ENCODE measurements around the gene UBE3B. TPM values are rescaled to one million over a fixed set of nuclear protein-coding genes. Genes with fewer than 3 reads are reported as not detected.

UBE3B gene
- total RNA-seq, 1 experiment from 2014 or later, result 38.6 TPM

DNA sequence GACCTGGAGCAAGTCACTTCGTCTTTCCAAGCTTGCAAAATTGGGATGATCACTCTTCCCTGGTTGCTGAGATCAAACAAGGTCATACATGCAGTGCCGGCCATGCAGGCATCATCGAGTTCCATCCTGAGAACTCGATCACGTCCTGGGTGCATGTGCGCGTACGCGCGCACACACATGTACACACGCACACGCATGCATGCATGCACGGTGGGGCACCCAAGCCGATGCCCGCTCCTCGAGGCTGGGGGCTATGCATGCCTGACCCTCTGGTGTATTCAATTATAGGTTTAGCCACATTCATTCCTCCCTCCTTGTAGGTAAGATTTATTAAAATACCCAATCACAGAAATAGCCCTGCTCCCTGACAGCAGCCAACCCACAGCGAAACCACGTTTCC lies 69.9 kb downstream of the UBE3B start:
- no peak overlapping the region for H3K4me3 Mint-ChIP-seq (ENCODE audit: unreplicated experiment)
- no peak overlapping the region for H3K27ac Mint-ChIP-seq (ENCODE audit: low read depth, unreplicated experiment)
- POLR2A ChIA-PET, result no interaction called here
- H3K27me3 Mint-ChIP-seq (ENCODE audit: insufficient read depth, unreplicated experiment), result peaks cover 26% of the 10 kb centered on the region
- CTCF ChIA-PET, result interaction anchor here (0.6 kb wide), 1 partner anchor 397 kb away, joined by 4 read pairs; no protein-coding TSS in a partner anchor
- BruUV-seq (replicated peaks), result no TSS peak
- intact Hi-C loops (cut with micrococcal nuclease), result no loop called here
- H3K36me3 Mint-ChIP-seq (ENCODE audit: insufficient read depth, unreplicated experiment), result no peaks in the 10 kb centered on the region
- no peaks in the 10 kb centered on the region for H3K9me3 Mint-ChIP-seq (ENCODE audit: unreplicated experiment)
- no peak for TF ChIP-seq CTCF (IDR thresholded peaks at IDR 0.05; ENCODE audit: unreplicated experiment)
- DNase-seq (ENCODE audit: unreplicated experiment), result no peak
- peaks cover 6% of the 10 kb centered on the region for H3K4me1 Mint-ChIP-seq (ENCODE audit: insufficient read depth, unreplicated experiment)

DNA sequence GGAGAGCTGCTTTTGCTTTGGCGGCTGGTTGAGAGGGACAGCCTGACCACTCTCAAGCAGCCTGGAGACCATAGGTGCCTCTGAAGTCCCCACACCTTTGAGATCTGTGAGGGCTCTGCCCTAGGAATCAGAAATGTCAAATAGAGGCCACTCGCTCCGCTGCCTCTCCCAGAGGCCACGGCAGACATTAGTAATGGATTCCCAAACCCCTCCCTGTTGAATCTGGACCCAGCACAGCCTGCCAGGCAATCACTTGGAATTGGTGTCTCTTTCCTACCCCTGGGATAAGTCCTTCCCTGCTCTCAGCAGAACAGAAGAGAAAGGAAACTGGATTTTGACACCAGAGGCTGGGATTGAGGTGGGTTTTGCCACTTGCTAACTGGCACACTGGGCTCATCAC lies 70.8 kb downstream of the UBE3B start:
- H3K4me1 Mint-ChIP-seq (ENCODE audit: insufficient read depth, unreplicated experiment), result peaks cover 6% of the 10 kb centered on the region
- no peak for TF ChIP-seq CTCF (IDR thresholded peaks at IDR 0.05; ENCODE audit: unreplicated experiment)
- no peak for DNase-seq (ENCODE audit: unreplicated experiment)
- no TSS peak for BruUV-seq (replicated peaks)
- H3K27ac Mint-ChIP-seq (ENCODE audit: low read depth, unreplicated experiment), result no peak overlapping the region
- ChIA-PET POLR2A (no interaction called here), CTCF (no interaction called here)
- H3K4me3 Mint-ChIP-seq (ENCODE audit: unreplicated experiment), result no peak overlapping the region
- H3K36me3 Mint-ChIP-seq (ENCODE audit: insufficient read depth, unreplicated experiment), result no peaks in the 10 kb centered on the region
- H3K9me3 Mint-ChIP-seq (ENCODE audit: unreplicated experiment), result no peaks in the 10 kb centered on the region
- peaks cover 26% of the 10 kb centered on the region for H3K27me3 Mint-ChIP-seq (ENCODE audit: insufficient read depth, unreplicated experiment)
- intact Hi-C loops (cut with micrococcal nuclease), result no loop called here

DNA sequence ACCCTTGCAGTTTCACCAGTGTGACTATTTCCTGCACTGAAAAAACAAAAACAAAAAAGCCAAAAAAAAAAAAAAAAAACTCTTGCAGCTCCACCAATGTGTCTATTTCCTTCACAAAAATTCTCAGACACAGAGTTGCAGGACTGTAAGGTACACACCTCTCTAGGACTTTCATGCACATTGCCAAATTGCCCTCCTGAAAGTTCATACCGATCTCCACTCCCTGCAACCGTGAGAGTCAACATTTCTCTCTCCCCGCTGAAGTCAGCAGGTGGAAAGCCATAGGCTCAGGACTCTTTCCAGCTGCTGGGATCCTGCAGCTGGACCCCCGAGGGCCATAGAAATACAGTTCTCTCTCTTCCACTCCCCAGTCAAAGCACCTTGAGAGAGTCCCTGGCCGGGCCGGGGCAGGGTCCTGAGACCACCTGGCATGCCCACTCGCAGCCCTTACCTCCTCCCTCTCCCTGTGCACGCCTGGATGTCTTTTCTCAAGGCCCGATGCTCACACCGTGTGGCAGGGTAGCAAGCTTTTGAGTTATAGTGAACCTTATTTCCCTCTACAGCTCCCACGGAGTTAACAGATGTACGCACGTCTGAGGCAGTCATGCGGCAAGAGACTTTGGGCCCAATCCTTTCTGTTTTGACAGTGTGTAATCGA lies 72.3 kb downstream of the UBE3B start:
- intact Hi-C loops (cut with micrococcal nuclease), result no loop called here
- DNase-seq (ENCODE audit: unreplicated experiment), result no peak
- no peaks in the 10 kb centered on the region for H3K36me3 Mint-ChIP-seq (ENCODE audit: insufficient read depth, unreplicated experiment)
- no TSS peak for BruUV-seq (replicated peaks)
- POLR2A ChIA-PET, result interaction anchor here (0.6 to 0.7 kb wide), 3 partner anchors 26 to 490 kb away, joined by 3 read pairs; no protein-coding TSS in a partner anchor
- H3K4me3 Mint-ChIP-seq (ENCODE audit: unreplicated experiment), result no peak overlapping the region
- H3K4me1 Mint-ChIP-seq (ENCODE audit: insufficient read depth, unreplicated experiment), result peaks cover 5% of the 10 kb centered on the region
- peaks cover 26% of the 10 kb centered on the region for H3K27me3 Mint-ChIP-seq (ENCODE audit: insufficient read depth, unreplicated experiment)
- H3K27ac Mint-ChIP-seq (ENCODE audit: low read depth, unreplicated experiment), result no peak overlapping the region
- CTCF ChIA-PET, result interaction anchor here (1.0 kb wide), 1 partner anchor 122 kb away, joined by 3 read pairs; no protein-coding TSS in a partner anchor
- H3K9me3 Mint-ChIP-seq (ENCODE audit: unreplicated experiment), result no peaks in the 10 kb centered on the region
- no peak for TF ChIP-seq CTCF (IDR thresholded peaks at IDR 0.05; ENCODE audit: unreplicated experiment)

DNA sequence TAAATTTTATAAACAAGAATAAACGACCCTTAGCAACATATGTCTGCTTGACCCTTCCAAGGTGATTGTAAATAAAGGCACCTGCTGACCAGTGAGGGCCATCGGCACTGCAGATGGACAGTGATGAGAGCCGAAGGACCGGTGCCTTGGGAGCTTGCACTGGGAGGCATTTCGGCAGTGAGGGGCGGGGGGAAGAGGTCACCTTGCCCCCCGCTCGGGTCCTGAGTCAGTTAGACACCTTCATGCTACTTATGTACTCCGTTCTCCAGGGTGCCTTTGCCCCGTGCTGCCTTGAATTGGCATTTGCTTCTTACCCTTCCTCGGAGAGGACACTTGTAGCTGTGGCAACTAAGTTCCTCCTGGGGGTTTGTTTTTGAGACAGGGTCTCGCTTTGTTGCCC lies 72.8 kb downstream of the UBE3B start:
- no peaks in the 10 kb centered on the region for H3K36me3 Mint-ChIP-seq (ENCODE audit: insufficient read depth, unreplicated experiment)
- intact Hi-C loops (cut with micrococcal nuclease), result no loop called here
- no peaks in the 10 kb centered on the region for H3K4me1 Mint-ChIP-seq (ENCODE audit: insufficient read depth, unreplicated experiment)
- ChIA-PET POLR2A (interaction anchor here (1.2 to 1.7 kb wide), 2 partner anchors 22 to 23 kb away, joined by 3 to 6 read pairs; partner anchors contain the start of genes MMAB and MVK), CTCF (no interaction called here)
- no peak overlapping the region for H3K4me3 Mint-ChIP-seq (ENCODE audit: unreplicated experiment)
- no peak for DNase-seq (ENCODE audit: unreplicated experiment)
- H3K27me3 Mint-ChIP-seq (ENCODE audit: insufficient read depth, unreplicated experiment), result peaks cover 26% of the 10 kb centered on the region
- no TSS peak for BruUV-seq (replicated peaks)
- no peak for TF ChIP-seq CTCF (IDR thresholded peaks at IDR 0.05; ENCODE audit: unreplicated experiment)
- no peak overlapping the region for H3K27ac Mint-ChIP-seq (ENCODE audit: low read depth, unreplicated experiment)
- no peaks in the 10 kb centered on the region for H3K9me3 Mint-ChIP-seq (ENCODE audit: unreplicated experiment)

All from MCF 10A (cell line).